CMK (cell line): Measurements from ENCODE around the gene FXR2.
"Not testable (repeated sequence)": the region's sequence is repeated elsewhere in the genome, so short reads cannot be mapped to it uniquely, and the experiment has no call there.

ENCODE experiments used
- DNase-seq: peaks from one replicate; pipeline ENCODE4 v3.0.0-alpha.2; 2010; ENCODE audit warnings: low read depth

The FXR2 gene

DNA sequence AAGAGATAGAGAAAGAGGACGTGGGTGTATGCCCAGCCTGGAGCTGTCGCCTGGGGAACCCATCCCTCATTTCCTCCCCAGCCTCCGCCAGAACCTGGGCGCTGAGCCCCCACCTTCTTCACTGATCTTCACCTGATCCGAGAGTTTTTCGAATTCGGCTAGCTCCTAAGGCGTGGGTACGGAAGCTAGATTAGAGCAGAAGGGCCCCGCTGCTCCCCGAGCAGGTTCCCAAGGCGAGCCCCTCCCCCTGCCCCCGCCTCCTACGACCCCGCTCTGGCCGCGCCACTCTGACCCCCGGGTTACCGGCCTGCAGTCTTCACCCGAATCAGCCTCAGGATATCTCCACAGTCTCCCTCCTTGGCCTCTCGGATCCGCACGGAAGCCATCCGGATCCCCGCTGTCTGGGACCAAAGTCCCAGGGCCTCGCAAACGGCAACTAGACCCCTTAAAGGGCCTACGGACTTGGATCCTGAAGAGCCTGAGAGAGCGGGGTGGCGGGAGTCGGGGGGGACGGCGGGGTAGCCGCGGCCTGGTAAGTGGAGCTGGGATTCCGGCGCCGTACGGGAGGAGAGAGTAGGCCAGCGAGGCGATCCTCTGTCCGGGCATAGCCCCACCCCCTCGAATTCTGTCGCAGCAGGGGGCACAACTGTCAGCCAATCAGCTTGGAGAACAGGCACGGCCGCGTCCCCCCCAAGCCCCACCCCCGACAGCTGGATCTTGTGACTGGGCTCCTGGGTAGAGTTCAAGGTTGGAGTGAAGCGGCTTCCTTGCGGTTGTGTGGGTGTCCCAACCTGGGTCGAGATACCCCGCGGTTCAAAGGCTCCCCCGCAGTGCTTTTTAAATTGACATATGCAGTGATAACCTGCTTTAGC, 12.8 kb upstream of the FXR2 start, which contains the start of gene SAT2:
SAT2 (minus strand) TSS at position 572 of the 872 bp plus-strand sequence; CDS start at position 386, 186 bp downstream.
- DNase-seq = no peak

DNA sequence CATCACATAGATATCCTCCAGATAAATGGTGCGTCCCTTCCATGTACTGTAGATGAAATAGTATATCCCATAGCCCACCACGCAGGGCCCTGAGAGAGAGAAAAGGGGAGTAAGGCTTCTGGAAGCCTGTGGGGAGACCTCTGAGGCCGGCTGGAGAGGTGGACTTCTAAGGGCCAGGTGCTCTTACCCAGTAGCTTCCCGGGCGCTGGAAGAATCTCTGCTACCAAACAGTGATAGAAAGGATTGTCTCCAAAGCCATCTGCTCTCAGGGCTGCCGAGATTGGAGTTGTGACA, 12.2 kb upstream of the FXR2 start:
- no peak for DNase-seq

GRCh38 chr17:7626307-7626706, 11.6 kb upstream of the FXR2 start:
- DNase-seq = no peak

GRCh38 chr17:7625749-7626148, 11.1 kb upstream of the FXR2 start:
- not testable (repeated sequence) for DNase-seq

- DNase-seq = no peak
Observed at GRCh38 chr17:7623661-7624060, 9.0 kb upstream of the FXR2 start.

- DNase-seq = no peak
Observed at GRCh38 chr17:7620835-7621234, 6.1 kb upstream of the FXR2 start.

DNA sequence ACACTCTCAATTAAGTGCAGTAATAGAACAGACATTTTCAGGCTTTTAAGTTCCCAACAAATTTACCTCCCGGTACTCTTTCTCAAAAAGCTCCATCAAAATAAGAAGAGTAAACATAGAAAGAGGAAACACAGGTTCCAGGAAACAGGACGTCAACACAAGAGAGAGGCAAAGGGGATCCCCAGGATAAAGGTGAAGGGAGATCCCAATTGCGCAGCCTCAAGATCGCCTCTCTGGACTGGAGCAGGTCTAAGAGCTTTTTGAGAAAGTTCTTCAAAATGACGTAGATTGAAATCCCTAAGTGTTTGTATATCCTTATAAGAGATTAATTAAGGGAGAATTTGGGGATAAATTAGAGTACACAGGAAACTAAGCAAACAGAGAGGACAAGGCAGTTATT, 3.9 kb upstream of the FXR2 start:
- DNase-seq = no peak

- no peak for DNase-seq
Observed at GRCh38 chr17:7615265-7615747, 609 bp upstream of the FXR2 start.

DNA sequence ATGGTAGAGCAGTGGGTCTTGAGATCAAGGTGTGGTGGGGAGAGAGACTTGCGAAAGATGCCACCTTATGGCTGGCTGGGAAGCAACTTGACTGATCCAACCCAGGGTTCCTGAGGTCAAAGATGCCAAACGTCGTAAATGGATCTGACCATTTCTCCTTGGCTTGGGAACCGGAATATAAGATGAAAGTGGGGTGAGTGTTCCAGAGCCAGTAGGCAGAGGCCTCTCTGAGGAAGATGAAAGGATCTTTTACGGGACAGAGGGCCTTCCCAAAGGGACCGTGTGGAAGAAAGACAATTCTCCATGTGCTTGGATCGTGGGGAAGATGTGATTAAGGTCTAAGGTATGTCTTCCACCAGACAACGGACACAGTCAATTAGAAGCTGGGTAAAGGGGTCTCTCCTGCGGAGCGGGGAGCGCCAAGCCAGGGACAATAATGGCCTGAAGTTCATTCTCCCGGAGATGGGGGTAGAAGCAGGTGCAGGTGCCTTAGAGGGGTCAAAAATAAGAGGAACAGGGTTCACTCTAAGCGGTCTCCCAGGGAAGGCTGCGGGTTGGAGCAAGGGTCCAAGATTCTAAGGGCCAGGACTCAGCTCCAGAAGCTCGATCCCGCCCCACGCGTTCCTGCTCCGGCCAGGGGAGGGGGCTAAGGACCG, 800 bp downstream of the FXR2 start:
- no peak for DNase-seq

DNA sequence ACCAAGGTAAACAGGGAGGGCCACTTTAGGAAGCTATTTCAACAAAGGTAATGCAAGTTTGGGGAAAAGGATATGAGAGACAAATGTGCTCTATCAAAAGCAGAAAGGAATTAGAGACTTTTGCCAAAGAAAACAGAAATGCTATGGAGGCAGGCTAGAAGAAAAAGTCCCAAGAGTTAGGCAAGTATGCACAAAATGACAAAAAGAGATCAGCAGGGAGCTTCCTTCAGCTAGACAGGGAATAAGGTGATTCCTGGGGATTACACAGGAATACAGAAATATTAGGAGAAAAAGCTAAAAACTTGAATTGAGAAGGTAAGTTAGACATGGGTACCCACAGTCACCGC, 2.4 kb downstream of the FXR2 start:
- DNase-seq = no peak

DNA sequence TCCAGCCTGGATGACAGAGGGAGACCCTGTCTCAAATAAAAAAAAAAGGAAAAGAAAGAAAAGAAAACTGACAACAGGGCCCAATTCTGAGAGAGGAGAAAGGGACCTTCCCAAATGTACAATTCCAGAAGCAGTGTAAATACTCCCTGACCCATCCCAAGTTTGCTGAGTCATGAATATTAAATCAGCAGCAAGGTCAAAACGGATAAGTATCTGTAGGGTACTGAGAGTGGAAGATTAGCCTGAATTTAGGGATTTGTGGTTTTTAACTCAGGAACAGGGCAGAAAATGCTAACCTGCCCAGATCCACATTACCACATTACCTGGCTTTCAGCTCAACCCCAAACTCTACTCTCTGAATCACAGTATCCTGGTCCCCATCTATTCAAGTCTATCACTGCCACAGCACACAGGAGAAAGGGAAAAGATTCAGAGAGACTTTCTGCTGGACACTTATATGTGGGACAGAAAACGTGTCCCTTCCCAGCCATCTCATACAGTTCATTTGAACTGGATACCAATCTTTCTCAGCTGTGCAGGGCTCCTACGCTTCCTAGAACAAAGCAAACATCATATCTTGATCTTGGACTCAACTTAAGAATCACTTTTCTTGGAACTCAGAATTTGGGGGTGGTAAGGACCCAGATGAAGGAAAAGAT, 2.9 kb downstream of the FXR2 start:
- no peak for DNase-seq

GRCh38 chr17:7610641-7611040, 4.1 kb downstream of the FXR2 start:
- DNase-seq = no peak

DNA sequence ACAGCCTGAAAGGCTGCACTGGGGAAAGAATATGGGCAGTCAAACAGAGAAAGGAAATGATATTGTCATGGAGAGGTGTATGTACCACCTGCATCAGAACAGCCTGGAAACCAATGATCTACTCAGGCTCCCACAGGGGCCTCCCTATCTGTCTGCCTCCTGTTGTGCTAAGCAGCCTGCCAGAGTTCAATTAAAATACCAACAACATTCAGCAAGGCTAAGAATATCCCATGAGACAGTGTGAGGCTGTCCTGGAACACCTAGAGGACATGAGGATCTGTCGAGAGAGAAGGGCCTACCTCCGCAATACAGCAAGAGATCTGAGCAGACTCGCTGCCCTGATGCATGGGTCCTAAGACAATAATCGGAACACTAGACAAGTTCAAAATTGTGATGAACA, 8.4 kb downstream of the FXR2 start:
- DNase-seq = no peak

GRCh38 chr17:7597561-7597960, 17.1 kb downstream of the FXR2 start:
- not testable (repeated sequence) for DNase-seq

- no peak for DNase-seq
Observed at GRCh38 chr17:7593296-7593695, 21.4 kb downstream of the FXR2 start.

GRCh38 chr17:7592422-7593021, 22.2 kb downstream of the FXR2 start:
- DNase-seq = no peak

- DNase-seq = no peak
Observed at GRCh38 chr17:7591596-7591995, 23.1 kb downstream of the FXR2 start.

- DNase-seq = no peak
Observed at GRCh38 chr17:7590743-7591142, 24.0 kb downstream of the FXR2 start.

DNA sequence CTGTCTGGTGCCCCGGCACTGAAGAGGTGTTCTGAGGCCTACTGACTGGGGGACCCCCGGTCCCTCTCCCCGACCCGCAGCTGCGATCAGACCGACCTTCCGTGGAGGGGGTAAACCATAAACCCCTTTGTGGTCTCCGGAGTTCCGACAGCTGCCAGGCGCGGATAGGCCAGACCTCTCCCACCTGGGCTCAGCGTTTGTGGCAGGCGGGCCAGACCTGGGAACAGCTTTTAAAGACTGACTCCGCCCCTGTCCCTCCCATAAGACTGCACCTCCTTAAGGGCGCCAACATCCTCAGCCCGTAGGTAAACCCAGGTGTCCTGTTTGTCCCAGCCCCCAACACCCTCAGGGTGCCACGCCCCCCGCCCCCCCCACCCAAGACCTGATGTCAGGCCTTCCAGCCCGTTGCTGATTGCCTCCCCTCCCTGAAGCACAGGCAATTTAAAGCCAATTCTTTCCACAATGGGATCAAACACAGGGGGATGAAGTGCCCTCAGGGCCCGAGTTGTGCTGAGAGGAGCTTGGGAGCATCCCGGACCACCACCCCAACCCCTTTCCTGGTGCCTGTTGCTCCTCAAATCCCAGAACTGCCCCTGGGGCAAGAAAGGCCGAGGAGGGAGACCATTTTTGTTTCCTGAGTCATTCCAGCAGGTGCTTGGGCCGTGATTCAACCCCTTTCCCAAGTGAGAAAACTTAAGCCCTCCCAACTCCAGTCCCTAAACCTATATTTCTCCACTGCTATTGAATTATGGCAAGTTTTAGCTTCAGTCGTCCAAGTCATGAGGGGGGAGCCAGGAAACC, 24.6 kb downstream of the FXR2 start, which contains the start of gene SOX15:
SOX15 (minus strand) TSS at position 204 of the 801 bp plus-strand sequence. CDS start 418 bp downstream, outside the sequence.
- DNase-seq = no peak

- no peak for DNase-seq
Observed at GRCh38 chr17:7589204-7589868, 25.4 kb downstream of the FXR2 start.

- DNase-seq = no peak
Observed at GRCh38 chr17:7588553-7589203, 26.0 kb downstream of the FXR2 start.
